Suprapubic skin (tissue), 4 donors: Measurements from ENCODE around the gene MEIOC.

Source experiments
- CTCF ChIP-seq, 2 donors: fragments of 200-600 bp in 1 of 2; fragments of 450-650 bp in 1 of 2; sonication (generic) in 1 of 2; IDR thresholded peaks; one replicate each; pipeline ENCODE4 v1.5.1; 2016 to 2019; ENCODE audit warnings: antibody characterized with exemption in 2 of 2, mild to moderate bottlenecking in 1 of 2, moderate library complexity in 1 of 2
- EP300 ChIP-seq: sonication (generic); formaldehyde crosslinking; IDR thresholded peaks from one replicate; pipeline ENCODE4 v1.6.1; 2017; ENCODE audit warnings: antibody characterized with exemption
- POLR2A ChIP-seq, 2 donors: fragments of 450-650 bp; IDR thresholded peaks; one replicate each; pipeline ENCODE4 v1.6.1; 2017; ENCODE audit warnings: antibody characterized with exemption in 2 of 2, mild to moderate bottlenecking in 2 of 2, moderate library complexity in 2 of 2
- POLR2AphosphoS5 ChIP-seq, 3 donors: sonication (generic); formaldehyde crosslinking; IDR thresholded peaks; one replicate each; pipeline ENCODE4 v1.6.1; 2017; ENCODE audit warnings: antibody characterized with exemption in 3 of 3

- TF ChIP-seq CTCF (IDR thresholded peaks at IDR 0.05) (no peak), POLR2AphosphoS5 (IDR thresholded peaks at IDR 0.05) (no peak), EP300 (no peak), POLR2A (IDR thresholded peaks at IDR 0.05) (no peak)
Observed at GRCh38 chr17:44693609-44694008, 37.3 kb downstream of the MEIOC start.
